ENCODE data around the gene S1PR3.

Gene S1PR3

DNA sequence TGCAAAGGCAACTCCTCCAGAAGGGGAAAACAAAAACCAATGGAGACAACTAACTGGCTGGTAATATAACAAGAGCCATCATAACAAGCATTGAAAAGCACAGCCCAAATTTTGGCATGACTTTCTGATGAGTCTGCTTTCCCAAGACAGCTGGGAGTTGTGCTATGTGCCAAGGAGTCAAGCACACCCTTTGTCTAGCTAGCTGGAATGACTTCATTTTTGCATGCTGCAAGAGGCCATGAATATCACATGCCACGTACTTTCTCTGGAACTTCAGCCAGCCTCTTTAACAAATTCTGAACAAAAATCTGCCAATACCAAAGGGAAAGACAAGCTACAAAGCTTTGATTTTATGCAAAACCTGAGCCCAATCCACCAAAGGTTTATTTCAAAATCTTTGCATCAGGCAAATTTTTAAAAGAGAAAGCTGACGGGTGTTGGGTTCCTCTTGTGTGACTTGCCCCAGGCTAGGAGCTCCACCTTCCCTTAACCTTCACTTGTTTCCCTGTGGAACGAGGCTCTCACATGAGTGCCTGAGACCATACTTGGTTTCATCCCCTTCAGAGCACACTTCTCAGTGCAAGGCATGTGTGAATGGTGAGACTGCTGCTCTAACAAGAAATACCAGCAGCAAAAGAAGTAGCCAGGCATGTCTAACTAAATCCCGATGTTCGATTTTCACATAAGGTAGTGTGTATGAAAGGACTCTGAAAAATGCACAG, 47.3 kb downstream of the S1PR3 start:
- peak; percentile 89 for DNase-seq (ENCODE audit: low spot score)

GRCh38 chr9:89039104-89039465, 47.8 kb downstream of the S1PR3 start:
- DNase-seq (ENCODE audit: low spot score) = peak; percentile 47

DNA sequence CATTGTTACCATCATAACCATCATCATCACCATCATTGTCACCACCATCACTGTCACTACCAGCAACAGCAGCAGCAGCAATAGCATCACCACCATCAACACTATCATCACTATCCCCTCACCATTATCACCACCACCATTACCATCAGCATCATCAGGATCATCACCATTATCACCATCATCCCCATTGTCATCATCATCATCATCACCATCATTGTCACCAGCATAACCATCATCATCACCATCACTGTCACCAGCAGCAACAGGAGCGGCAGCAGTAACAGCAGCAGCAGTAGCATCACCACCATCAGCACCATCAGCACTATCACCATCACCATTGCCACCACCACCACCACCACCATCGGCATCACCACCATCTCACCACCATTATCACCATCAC, 48.4 kb downstream of the S1PR3 start:
- DNase-seq (ENCODE audit: low spot score) = no peak

GRCh38 chr9:89042984-89043383, 51.7 kb downstream of the S1PR3 start:
- DNase-seq (ENCODE audit: low spot score) = no peak

GRCh38 chr9:89044104-89044503, 52.8 kb downstream of the S1PR3 start:
- no peak for DNase-seq (ENCODE audit: low spot score)

DNA sequence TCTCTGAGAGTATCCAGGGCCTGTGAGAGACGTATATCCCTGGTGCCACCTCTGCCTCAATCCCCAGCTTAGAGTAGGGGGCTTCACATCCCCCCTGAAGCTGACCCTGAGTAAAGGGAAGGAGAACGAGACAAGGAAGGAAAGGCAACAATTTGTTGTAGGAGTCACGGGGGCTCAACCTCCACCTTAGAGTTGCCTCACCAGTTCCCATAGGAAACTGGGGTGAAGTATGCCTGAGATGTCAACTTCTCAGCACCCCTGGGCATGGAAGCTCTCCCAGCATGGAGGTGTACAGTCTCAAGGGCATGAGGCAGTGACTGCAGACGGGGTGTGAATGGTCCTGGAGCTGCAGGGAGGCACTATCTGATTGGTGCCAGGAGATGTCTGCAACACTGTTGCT, 53.6 kb downstream of the S1PR3 start:
- DNase-seq (ENCODE audit: low spot score) = no peak

DNA sequence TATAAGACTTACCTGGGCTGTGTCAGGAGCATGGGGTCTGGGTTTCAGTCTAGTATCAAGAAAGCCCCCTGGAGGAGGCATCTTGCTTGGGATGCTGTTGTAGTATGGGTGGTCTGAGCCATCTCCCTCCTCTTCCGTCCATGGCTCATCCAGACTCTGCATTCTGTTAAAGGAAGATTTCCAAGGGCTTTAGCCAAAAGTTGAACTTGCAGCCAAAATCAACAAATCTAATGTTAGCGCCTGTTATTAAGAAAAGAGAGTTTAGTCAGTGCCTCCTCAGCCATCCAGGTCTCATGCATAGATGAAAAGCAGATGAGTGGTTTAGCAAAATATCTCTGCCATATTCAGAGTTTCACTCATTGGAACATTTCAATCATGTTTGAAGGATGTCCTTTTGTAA, 55.6 kb downstream of the S1PR3 start:
- no peak for DNase-seq (ENCODE audit: low spot score)

DNA sequence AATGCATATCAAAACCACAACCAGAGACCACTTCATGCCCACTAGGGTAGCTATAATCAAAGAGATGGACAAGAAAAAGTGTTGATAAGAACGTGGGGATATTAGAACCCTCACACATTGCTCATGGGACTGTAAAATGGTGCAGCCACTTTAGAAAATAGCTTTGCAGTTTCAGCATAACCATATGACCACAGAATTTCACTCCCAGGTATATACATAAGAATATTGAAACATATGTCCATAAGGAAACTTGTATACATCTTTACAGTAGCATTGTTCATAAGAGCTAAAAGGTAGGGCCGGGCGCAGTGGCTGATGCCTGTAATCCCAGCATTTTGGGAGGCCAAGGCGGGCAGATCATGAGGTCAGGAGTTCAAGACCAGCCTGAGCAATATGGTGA, 56.4 kb downstream of the S1PR3 start:
- no peak for DNase-seq (ENCODE audit: low spot score)

DNA sequence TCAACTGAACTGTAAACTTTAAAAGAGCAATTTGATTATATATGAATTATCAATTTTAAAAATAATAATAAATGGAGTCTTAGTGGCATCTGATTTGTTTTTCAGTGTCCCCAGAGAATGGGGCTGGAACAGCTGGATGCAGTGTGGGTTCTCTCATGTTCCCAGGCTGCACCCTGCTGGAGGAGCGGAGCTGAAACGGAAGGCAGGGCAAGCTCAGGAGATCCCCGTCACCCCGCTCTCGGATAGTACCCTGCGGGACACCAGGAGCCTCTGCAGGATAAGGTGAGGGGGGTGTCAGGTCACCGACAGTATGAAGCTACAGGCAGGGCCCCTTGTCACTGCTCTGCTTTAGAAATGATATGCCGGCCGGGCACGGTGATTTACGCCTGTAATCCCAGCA, 57.3 kb downstream of the S1PR3 start:
- DNase-seq (ENCODE audit: low spot score) = no peak

GRCh38 chr9:89049646-89050045, 58.4 kb downstream of the S1PR3 start:
- DNase-seq (ENCODE audit: low spot score) = no peak

GRCh38 chr9:89051421-89052025, 60.3 kb downstream of the S1PR3 start:
- no peak for DNase-seq (ENCODE audit: low spot score)

GRCh38 chr9:89052470-89053097, 61.3 kb downstream of the S1PR3 start:
- DNase-seq (ENCODE audit: low spot score) = no peak

- no peak for DNase-seq (ENCODE audit: low spot score)
Observed at GRCh38 chr9:89053301-89053700, 62.0 kb downstream of the S1PR3 start.
